Adipocyte (in vitro differentiated cells): ENCODE data around the gene MYH4.

ENCODE experiments used
- DNase-seq: peaks from one replicate; pipeline ENCODE4 v3.0.0-alpha.2; 2015; ENCODE audit warnings: low read depth
- H3K27me3 ChIP-seq: replicated peaks from 2 replicates; pipeline ENCODE4 v1.7.0; 2013; ENCODE audit warnings: mild to moderate bottlenecking, low read length, moderate library complexity; ENCODE audit not compliant: control insufficient read depth, insufficient read depth
- H3K36me3 ChIP-seq: 2 replicates; pipeline ENCODE4 v1.7.0; 2013; ENCODE audit warnings: low read length, mild to moderate bottlenecking, moderate library complexity; ENCODE audit not compliant: control insufficient read depth, insufficient read depth, severe bottlenecking
- H3K4me1 ChIP-seq: 2 replicates; pipeline ENCODE4 v1.7.0; 2013; ENCODE audit warnings: mild to moderate bottlenecking, low read length, moderate library complexity; ENCODE audit not compliant: control insufficient read depth, insufficient read depth
- H3K4me3 ChIP-seq: 2 replicates; pipeline ENCODE4 v1.7.0; 2013; ENCODE audit warnings: mild to moderate bottlenecking, low read length, moderate library complexity
- H3K9ac ChIP-seq: 2 replicates; pipeline ENCODE4 v1.7.0; 2013; ENCODE audit warnings: mild to moderate bottlenecking, low read length, moderate library complexity
- H3K9me3 ChIP-seq: 2 replicates; pipeline ENCODE4 v1.7.0; 2013; ENCODE audit warnings: mild to moderate bottlenecking, low read length, moderate library complexity; ENCODE audit not compliant: control insufficient read depth

MYH4 gene

GRCh38 chr17:10421211-10421610 lies 48.1 kb downstream of the MYH4 start:
- Histone ChIP-seq H3K9me3 (no peaks in the 10 kb centered on the region), H3K27me3 (no peaks in the 10 kb centered on the region), H3K4me3 (no peak overlapping the region), H3K9ac (no peak overlapping the region), H3K36me3 (no peaks in the 10 kb centered on the region), H3K4me1 (no peaks in the 10 kb centered on the region)
- no peak for DNase-seq

GRCh38 chr17:10420811-10421210 lies 48.5 kb downstream of the MYH4 start:
- Histone ChIP-seq H3K27me3 (no peaks in the 10 kb centered on the region), H3K9me3 (no peaks in the 10 kb centered on the region), H3K4me3 (no peak overlapping the region), H3K9ac (no peak overlapping the region), H3K36me3 (no peaks in the 10 kb centered on the region), H3K4me1 (no peaks in the 10 kb centered on the region)
- DNase-seq = no peak

- H3K9me3 ChIP-seq = no peaks in the 10 kb centered on the region
- DNase-seq = no peak
- H3K9ac ChIP-seq = no peak overlapping the region
- H3K27me3 ChIP-seq = peaks cover 3% of the 10 kb centered on the region
- H3K4me3 ChIP-seq = no peak overlapping the region
- no peaks in the 10 kb centered on the region for H3K4me1 ChIP-seq
- H3K36me3 ChIP-seq = no peaks in the 10 kb centered on the region
These were observed 51.9 kb downstream of the MYH4 start for GRCh38 chr17:10417431-10417830.

GRCh38 chr17:10415161-10415560 lies 54.2 kb downstream of the MYH4 start:
- no peaks in the 10 kb centered on the region for H3K4me1 ChIP-seq
- peaks cover 3% of the 10 kb centered on the region for H3K27me3 ChIP-seq
- no peak overlapping the region for H3K9ac ChIP-seq
- H3K9me3 ChIP-seq = no peaks in the 10 kb centered on the region
- DNase-seq = no peak
- no peaks in the 10 kb centered on the region for H3K36me3 ChIP-seq
- no peak overlapping the region for H3K4me3 ChIP-seq

- Histone ChIP-seq H3K4me1 (no peaks in the 10 kb centered on the region), H3K9ac (no peak overlapping the region)
These were observed 65.8 kb downstream of the MYH4 start for GRCh38 chr17:10403589-10403988.

GRCh38 chr17:10398352-10398751 lies 71.0 kb downstream of the MYH4 start:
- no peaks in the 10 kb centered on the region for H3K27me3 ChIP-seq
- no peaks in the 10 kb centered on the region for H3K4me1 ChIP-seq
- H3K9ac ChIP-seq = no peak overlapping the region

More at GRCh38 chr17:10403589-10403988, 65.8 kb downstream of the MYH4 start:
- Histone ChIP-seq H3K9me3 (no peaks in the 10 kb centered on the region), H3K27me3 (no peaks in the 10 kb centered on the region), H3K4me3 (no peak overlapping the region), H3K36me3 (no peaks in the 10 kb centered on the region)
- no peak for DNase-seq

GRCh38 chr17:10396524-10397163 lies 72.7 kb downstream of the MYH4 start:
- Histone ChIP-seq H3K9me3 (no peaks in the 10 kb centered on the region), H3K4me3 (no peak overlapping the region), H3K36me3 (no peaks in the 10 kb centered on the region), H3K4me1 (no peaks in the 10 kb centered on the region), H3K27me3 (peaks cover 6% of the 10 kb centered on the region), H3K9ac (no peak overlapping the region)
- no peak for DNase-seq

More at GRCh38 chr17:10398352-10398751, 71.0 kb downstream of the MYH4 start:
- H3K4me3 ChIP-seq = no peak overlapping the region
- H3K36me3 ChIP-seq = no peaks in the 10 kb centered on the region
- DNase-seq = no peak
- H3K9me3 ChIP-seq = no peaks in the 10 kb centered on the region

- Histone ChIP-seq H3K9me3 (no peaks in the 10 kb centered on the region), H3K27me3 (peaks cover 6% of the 10 kb centered on the region), H3K9ac (no peak overlapping the region), H3K4me1 (no peaks in the 10 kb centered on the region), H3K4me3 (no peak overlapping the region), H3K36me3 (no peaks in the 10 kb centered on the region)
- no peak for DNase-seq
These were observed 75.0 kb downstream of the MYH4 start for GRCh38 chr17:10394201-10394887.
